ENCODE data around the gene CAPN13.

The CAPN13 gene

DNA sequence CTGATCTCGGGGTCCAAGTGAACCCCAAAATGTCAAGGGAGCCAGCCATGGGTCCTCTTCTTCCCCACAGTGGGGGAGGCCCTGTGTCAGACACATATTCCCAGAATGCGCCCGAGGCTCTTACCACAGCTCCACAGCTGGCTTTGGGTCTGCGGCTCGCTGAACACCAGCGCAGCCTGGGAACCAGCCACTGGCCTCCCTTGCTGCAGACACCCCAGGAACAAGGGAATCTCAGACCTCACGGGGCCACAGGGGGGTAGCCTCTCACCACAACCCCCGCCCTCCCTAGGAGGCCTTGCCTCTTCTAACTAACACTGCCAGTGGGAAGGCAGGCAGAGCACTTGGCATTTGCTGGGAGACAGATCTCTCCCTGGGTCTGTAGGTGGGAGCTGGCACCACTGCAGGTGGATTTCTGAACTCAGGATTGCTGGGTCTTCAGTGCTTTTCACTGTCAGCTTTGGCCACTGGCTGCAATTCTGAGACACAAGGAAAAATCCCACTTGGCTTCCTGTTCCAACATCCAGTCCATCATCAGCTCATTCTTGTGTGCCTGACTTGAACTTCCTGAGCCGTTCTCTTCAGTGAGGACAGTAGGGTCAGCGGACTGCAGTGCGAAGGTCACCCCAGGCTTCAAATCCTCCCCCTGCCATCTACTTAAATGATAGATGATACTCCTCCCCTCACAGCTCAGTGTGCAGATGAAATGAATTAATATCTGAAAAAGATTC is 128.7 kb downstream of the CAPN13 start:
- Histone ChIP-seq H3K4me3 (ENCODE audit: severe bottlenecking) (no peak overlapping the region), H3K27ac (ENCODE audit: poor library complexity, severe bottlenecking) (no peak overlapping the region), H3K9me3 (ENCODE audit: severe bottlenecking) (no peaks in the 10 kb centered on the region), H3K27me3 (ENCODE audit: insufficient read depth, poor library complexity, severe bottlenecking) (no peaks in the 10 kb centered on the region), H3K36me3 (ENCODE audit: low read depth) (no peaks in the 10 kb centered on the region), H3K4me1 (ENCODE audit: insufficient read depth, poor library complexity, severe bottlenecking) (no peaks in the 10 kb centered on the region)
- ATAC-seq (ENCODE audit: low read depth): no peak
- no peak for DNase-seq (ENCODE audit: low spot score)
- TF ChIP-seq, protein P1, sequence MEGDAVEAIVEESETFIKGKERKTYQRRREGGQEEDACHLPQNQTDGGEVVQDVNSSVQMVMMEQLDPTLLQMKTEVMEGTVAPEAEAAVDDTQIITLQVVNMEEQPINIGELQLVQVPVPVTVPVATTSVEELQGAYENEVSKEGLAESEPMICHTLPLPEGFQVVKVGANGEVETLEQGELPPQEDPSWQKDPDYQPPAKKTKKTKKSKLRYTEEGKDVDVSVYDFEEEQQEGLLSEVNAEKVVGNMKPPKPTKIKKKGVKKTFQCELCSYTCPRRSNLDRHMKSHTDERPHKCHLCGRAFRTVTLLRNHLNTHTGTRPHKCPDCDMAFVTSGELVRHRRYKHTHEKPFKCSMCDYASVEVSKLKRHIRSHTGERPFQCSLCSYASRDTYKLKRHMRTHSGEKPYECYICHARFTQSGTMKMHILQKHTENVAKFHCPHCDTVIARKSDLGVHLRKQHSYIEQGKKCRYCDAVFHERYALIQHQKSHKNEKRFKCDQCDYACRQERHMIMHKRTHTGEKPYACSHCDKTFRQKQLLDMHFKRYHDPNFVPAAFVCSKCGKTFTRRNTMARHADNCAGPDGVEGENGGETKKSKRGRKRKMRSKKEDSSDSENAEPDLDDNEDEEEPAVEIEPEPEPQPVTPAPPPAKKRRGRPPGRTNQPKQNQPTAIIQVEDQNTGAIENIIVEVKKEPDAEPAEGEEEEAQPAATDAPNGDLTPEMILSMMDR (IDR thresholded peaks at IDR 0.05; ENCODE audit: poor library complexity, severe bottlenecking): no peak

DNA sequence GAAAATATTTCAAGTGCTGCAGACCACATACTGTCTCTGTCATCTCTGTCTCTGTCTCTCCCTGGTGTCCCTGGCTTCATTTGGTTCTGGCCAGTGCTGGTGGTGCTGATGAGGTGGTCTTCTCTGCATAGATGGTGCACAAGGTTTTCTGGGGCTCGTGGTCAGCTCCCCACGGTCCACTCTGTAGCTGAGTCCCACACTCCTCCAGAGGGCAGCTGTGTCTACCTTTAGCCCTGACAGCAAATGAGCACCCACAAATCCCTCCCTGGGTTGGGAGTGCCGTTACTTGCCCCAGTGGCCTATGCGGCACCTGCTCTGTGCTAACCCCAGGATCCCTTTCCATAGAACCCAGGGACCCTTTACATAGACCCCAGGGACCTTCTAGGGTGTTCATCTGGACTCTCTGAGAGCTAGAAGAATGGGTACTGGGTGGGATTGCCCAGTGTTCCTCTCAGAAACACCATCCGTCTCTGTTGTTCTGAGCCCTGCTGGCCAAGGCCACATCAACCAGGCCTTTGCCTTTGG is 129.3 kb downstream of the CAPN13 start:
- TF ChIP-seq, protein P1 (IDR thresholded peaks at IDR 0.05; ENCODE audit: poor library complexity, severe bottlenecking): no peak
- Histone ChIP-seq H3K4me1 (ENCODE audit: insufficient read depth, poor library complexity, severe bottlenecking) (no peaks in the 10 kb centered on the region), H3K27ac (ENCODE audit: poor library complexity, severe bottlenecking) (no peak overlapping the region), H3K9me3 (ENCODE audit: severe bottlenecking) (no peaks in the 10 kb centered on the region), H3K4me3 (ENCODE audit: severe bottlenecking) (no peak overlapping the region), H3K36me3 (ENCODE audit: low read depth) (no peaks in the 10 kb centered on the region), H3K27me3 (ENCODE audit: insufficient read depth, poor library complexity, severe bottlenecking) (no peaks in the 10 kb centered on the region)
- DNase-seq (ENCODE audit: low spot score) (no peak), ATAC-seq (ENCODE audit: low read depth) (no peak)

DNA sequence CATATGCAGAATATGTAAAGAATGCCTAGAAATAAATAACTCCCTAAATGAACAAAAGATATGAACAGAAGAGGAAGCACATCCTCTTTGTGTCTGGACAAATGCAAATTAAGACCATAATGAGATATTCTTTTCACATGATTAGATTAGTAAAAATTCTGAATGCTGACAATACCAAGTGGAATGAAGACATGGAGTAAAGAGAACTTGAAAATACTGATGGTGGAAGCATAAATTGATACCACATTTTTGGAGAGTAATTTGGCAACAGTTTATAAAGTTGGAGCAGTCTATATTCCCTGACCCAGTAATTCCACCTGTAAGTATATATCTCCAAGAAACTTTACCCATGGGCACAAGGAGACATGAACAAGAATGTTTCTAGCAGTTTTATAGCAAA is 130.0 kb downstream of the CAPN13 start:
- TF ChIP-seq, protein P1 (IDR thresholded peaks at IDR 0.05; ENCODE audit: poor library complexity, severe bottlenecking): no peak
- H3K36me3 ChIP-seq (ENCODE audit: low read depth): no peaks in the 10 kb centered on the region
- no peaks in the 10 kb centered on the region for H3K27me3 ChIP-seq (ENCODE audit: insufficient read depth, poor library complexity, severe bottlenecking)
- H3K4me3 ChIP-seq (ENCODE audit: severe bottlenecking): no peak overlapping the region
- ATAC-seq (ENCODE audit: low read depth): no peak
- DNase-seq (ENCODE audit: low spot score): no peak
- H3K27ac ChIP-seq (ENCODE audit: poor library complexity, severe bottlenecking): no peak overlapping the region
- H3K4me1 ChIP-seq (ENCODE audit: insufficient read depth, poor library complexity, severe bottlenecking): no peaks in the 10 kb centered on the region
- no peaks in the 10 kb centered on the region for H3K9me3 ChIP-seq (ENCODE audit: severe bottlenecking)

DNA sequence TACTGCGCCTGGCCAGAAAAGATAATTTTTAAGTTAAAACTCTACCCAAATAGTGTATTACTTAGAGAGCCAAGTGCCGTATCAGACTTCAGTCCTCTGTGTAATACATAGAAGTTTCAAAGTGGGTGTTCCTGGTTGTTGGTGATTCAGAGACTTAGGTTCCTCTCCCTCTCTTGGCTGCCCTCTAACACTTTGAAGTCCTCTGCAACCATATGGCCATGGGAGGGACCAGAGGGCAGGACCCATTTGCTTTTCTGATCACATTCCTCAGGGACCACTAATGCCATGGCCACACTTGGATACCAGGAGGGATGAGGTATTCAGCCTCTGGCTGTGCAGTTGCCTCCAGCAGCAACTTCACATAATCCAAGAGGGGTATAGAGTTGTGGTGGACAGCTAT is 131.5 kb downstream of the CAPN13 start:
- Histone ChIP-seq H3K27me3 (ENCODE audit: insufficient read depth, poor library complexity, severe bottlenecking) (no peaks in the 10 kb centered on the region), H3K4me3 (ENCODE audit: severe bottlenecking) (no peak overlapping the region), H3K27ac (ENCODE audit: poor library complexity, severe bottlenecking) (no peak overlapping the region), H3K36me3 (ENCODE audit: low read depth) (no peaks in the 10 kb centered on the region), H3K4me1 (ENCODE audit: insufficient read depth, poor library complexity, severe bottlenecking) (no peaks in the 10 kb centered on the region), H3K9me3 (ENCODE audit: severe bottlenecking) (no peaks in the 10 kb centered on the region)
- no peak for ATAC-seq (ENCODE audit: low read depth)
- TF ChIP-seq, protein P1 (IDR thresholded peaks at IDR 0.05; ENCODE audit: poor library complexity, severe bottlenecking): no peak
- DNase-seq (ENCODE audit: low spot score): no peak

DNA sequence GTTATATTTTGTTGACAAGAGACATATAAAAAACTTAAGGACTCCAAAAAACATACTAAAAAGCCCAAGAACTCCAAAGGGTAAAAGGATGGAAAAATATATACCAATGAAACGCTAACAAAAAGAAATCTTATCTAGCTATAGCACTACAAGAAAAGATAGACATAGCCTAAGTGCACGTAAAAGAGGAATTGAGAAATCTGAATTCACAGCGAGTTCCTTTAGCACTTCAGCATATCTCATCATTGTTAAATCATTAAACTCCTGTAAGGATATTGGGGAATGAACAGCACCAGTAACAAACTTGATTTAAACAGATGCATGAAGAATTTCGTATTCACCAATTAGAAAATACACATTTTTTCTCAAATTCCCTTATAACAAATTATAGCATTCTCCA is 134.1 kb downstream of the CAPN13 start:
- no peaks in the 10 kb centered on the region for H3K4me1 ChIP-seq (ENCODE audit: insufficient read depth, poor library complexity, severe bottlenecking)
- no peak for DNase-seq (ENCODE audit: low spot score)

More for the DNA sequence above, 134.1 kb downstream of the CAPN13 start:
- TF ChIP-seq, protein P1 (IDR thresholded peaks at IDR 0.05; ENCODE audit: poor library complexity, severe bottlenecking): no peak
- Histone ChIP-seq H3K9me3 (ENCODE audit: severe bottlenecking) (no peaks in the 10 kb centered on the region), H3K4me3 (ENCODE audit: severe bottlenecking) (no peak overlapping the region), H3K36me3 (ENCODE audit: low read depth) (no peaks in the 10 kb centered on the region), H3K27ac (ENCODE audit: poor library complexity, severe bottlenecking) (no peak overlapping the region), H3K27me3 (ENCODE audit: insufficient read depth, poor library complexity, severe bottlenecking) (no peaks in the 10 kb centered on the region)
- no peak for ATAC-seq (ENCODE audit: low read depth)
